K562 (cell line): ENCODE results near the gene ATG13. TPM values are rescaled to one million over a fixed set of nuclear protein-coding genes. Genes with fewer than 3 reads are reported as not detected.

Experiments
- ELK1 ChIP-seq: sonication (generic); formaldehyde crosslinking; IDR thresholded peaks from 2 replicates; pipeline ENCODE4 v1.8.1; 2022; ENCODE audit warnings: missing genetic modification reagents
- ERF ChIP-seq: fragments of 450-650 bp; formaldehyde crosslinking; IDR thresholded peaks from 2 replicates; pipeline ENCODE4 v1.4.0; 2020; ENCODE audit warnings: mild to moderate bottlenecking, mixed read lengths
- IFI16 ChIP-seq: fragments of 250-450 bp; sonication (Bioruptor Pico); IDR thresholded peaks from 2 replicates; pipeline ENCODE4 v2.1.2; 2022; ENCODE audit warnings: mild to moderate bottlenecking, inconsistent platforms
- NR4A1 ChIP-seq, 2 experiments: fragments of 250-450 bp in 1 of 2; fragments of 450-650 bp in 1 of 2; sonication (Bioruptor Pico) in 1 of 2; IDR thresholded peaks; 2 replicates each; pipeline versions ENCODE4 v1.4.0 to v1.6.1; 2016 to 2020; ENCODE audit warnings: mild to moderate bottlenecking in 2 of 2, missing compliant biosample characterization in 1 of 2, missing genetic modification characterization in 1 of 2, moderate library complexity in 1 of 2
- PYGO2 ChIP-seq: fragments of 450-650 bp; IDR thresholded peaks from 2 replicates; pipeline ENCODE4 v1.6.1; 2016; ENCODE audit warnings: mild to moderate bottlenecking, missing genetic modification characterization, moderate library complexity, missing compliant biosample characterization
- SIN3A ChIP-seq, 2 experiments: fragments of 150-350 bp in 1 of 2; IDR thresholded peaks; 2 replicates each; pipeline ENCODE4 v1.6.1; 2011 to 2016; ENCODE audit warnings: borderline replicate concordance in 2 of 2, low read depth in 2 of 2, low read length in 2 of 2, mild to moderate bottlenecking in 2 of 2, moderate library complexity in 2 of 2; ENCODE audit not compliant: control insufficient read depth in 1 of 2
- SMAD3 ChIP-seq: fragments of 450-650 bp; formaldehyde crosslinking; conservative IDR thresholded peaks from 2 replicates; pipeline ENCODE4 v1.4.0; 2020; ENCODE audit warnings: mild to moderate bottlenecking
- STAT5B ChIP-seq: fragments of 250-450 bp; sonication (Bioruptor Pico); IDR thresholded peaks from 2 replicates; pipeline ENCODE4 v1.8.0; 2021; ENCODE audit warnings: mild to moderate bottlenecking, inconsistent platforms
- TSC22D4 ChIP-seq: fragments of 450-650 bp; IDR thresholded peaks from 2 replicates; pipeline ENCODE4 v1.6.1; 2016; ENCODE audit warnings: missing genetic modification characterization, missing biosample characterization, control low read depth
- USF2 ChIP-seq: sonication (generic); formaldehyde crosslinking; IDR thresholded peaks from 2 replicates; pipeline ENCODE4 v1.5.0; 2020; ENCODE audit warnings: missing genetic modification reagents
- ZBTB11 ChIP-seq, 3 experiments: fragments of 200-800 bp in 1 of 3; fragments of 250-450 bp in 1 of 3; fragments of 450-650 bp in 1 of 3; sonication (Bioruptor Pico) in 1 of 3; sonication (Bioruptor generic) in 1 of 3; formaldehyde crosslinking in 1 of 3; IDR thresholded peaks; 2 replicates each; pipeline versions ENCODE4 v1.6.1 to v1.8.0; 2016 to 2022; ENCODE audit warnings: mild to moderate bottlenecking in 2 of 3, missing genetic modification characterization in 2 of 3, missing compliant biosample characterization in 1 of 3, moderate library complexity in 1 of 3
- ZNF507 ChIP-seq: conservative IDR thresholded peaks from 2 replicates; pipeline ENCODE4 v1.6.1; 2017; ENCODE audit warnings: missing genetic modification characterization, missing compliant biosample characterization
- ZNF561 ChIP-seq: fragments of 450-650 bp; formaldehyde crosslinking; conservative IDR thresholded peaks from 2 replicates; pipeline ENCODE4 v1.4.0; 2020; ENCODE audit warnings: mild to moderate bottlenecking, moderate library complexity
- polyA plus RNA-seq, 8 experiments: library from polyadenylated mRNA; depleted of rRNA in 4 of 8; stranded (reverse) in 5 of 8; unstranded in 3 of 8; fragments of >200 nt; fragmentation: Nextera tagmentation in 2 of 8; fragmentation: Illumina TruSeq in 1 of 8; extraction: Ambion mirVana in 2 of 8; extraction: Trizol in 1 of 8; gene quantifications; 2 replicates each; pipeline versions ENCODE4 v1.2.1 to v1.2.3, GENCODE V29; 2011 to 2014; ENCODE audit warnings: inconsistent platforms in 1 of 8, missing spikeins in 1 of 8
- total RNA-seq, 7 experiments: library from RNA; depleted of rRNA in 6 of 7; stranded (reverse); fragments of >200 nt in 6 of 7; fragmentation: Illumina TruSeq in 2 of 7; extraction: Trizol in 2 of 7; gene quantifications; 2 replicates each; pipeline versions ENCODE4 v1.2.1 to v1.2.3, GENCODE V29; 2011 to 2021; ENCODE audit warnings: low replicate concordance in 1 of 7
- TF ChIP-seq, protein P1 (sequence below): fragments of 250-450 bp; sonication (Bioruptor Pico); IDR thresholded peaks from 2 replicates; pipeline ENCODE4 v1.5.0; 2021; ENCODE audit warnings: mild to moderate bottlenecking, borderline replicate concordance
- TF ChIP-seq, protein P2 (sequence below): fragments of 450-650 bp; formaldehyde crosslinking; IDR thresholded peaks from 2 replicates; pipeline ENCODE4 v1.4.0; 2020; ENCODE audit warnings: mild to moderate bottlenecking, moderate library complexity

The ATG13 gene
- total and polyA plus RNA-seq, 9 of the 15 experiments (the other 6 are each of a cell fraction or from before 2014, with no cell fraction given), result 13.1 to 61.5 (median 36.5) TPM

- TF ChIP-seq, protein P1, sequence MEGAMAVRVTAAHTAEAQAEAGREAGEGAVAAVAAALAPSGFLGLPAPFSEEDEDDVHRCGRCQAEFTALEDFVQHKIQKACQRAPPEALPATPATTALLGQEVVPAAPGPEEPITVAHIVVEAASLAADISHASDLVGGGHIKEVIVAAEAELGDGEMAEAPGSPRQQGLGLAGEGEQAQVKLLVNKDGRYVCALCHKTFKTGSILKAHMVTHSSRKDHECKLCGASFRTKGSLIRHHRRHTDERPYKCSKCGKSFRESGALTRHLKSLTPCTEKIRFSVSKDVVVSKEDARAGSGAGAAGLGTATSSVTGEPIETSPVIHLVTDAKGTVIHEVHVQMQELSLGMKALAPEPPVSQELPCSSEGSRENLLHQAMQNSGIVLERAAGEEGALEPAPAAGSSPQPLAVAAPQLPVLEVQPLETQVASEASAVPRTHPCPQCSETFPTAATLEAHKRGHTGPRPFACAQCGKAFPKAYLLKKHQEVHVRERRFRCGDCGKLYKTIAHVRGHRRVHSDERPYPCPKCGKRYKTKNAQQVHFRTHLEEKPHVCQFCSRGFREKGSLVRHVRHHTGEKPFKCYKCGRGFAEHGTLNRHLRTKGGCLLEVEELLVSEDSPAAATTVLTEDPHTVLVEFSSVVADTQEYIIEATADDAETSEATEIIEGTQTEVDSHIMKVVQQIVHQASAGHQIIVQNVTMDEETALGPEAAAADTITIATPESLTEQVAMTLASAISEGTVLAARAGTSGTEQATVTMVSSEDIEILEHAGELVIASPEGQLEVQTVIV (CRISPR knock-in tag), result no peak
- TF ChIP-seq TSC22D4 (tag) (no peak), NR4A1 (CRISPR knock-in tag; IDR thresholded peaks at IDR 0.05) (no peak), NR4A1 (tag; IDR thresholded peaks at IDR 0.05) (no peak), IFI16 (CRISPR knock-in tag) (no peak), ZBTB11 (CRISPR knock-in tag; IDR thresholded peaks at IDR 0.05) (peak in 1 of 3 experiments; percentile 31; a peak in 1 of 6 replicates), SIN3A (IDR thresholded peaks at IDR 0.05; ENCODE audit: borderline replicate concordance in 2 of 2, control insufficient read depth in 1 of 2, low read depth in 2 of 2, low read length in 2 of 2) (peak; percentile 49 to 87; a peak in 2 of 4 replicates), PYGO2 (tag) (no peak), ELK1 (CRISPR knock-in tag) (no peak), ERF (no peak), STAT5B (CRISPR knock-in tag) (no peak), SMAD3 (peak; percentile 54; the same call in 1 of the 2 replicates), ZNF561 (no peak), USF2 (no peak), ZNF507 (tag) (no peak)
- TF ChIP-seq, protein P2, sequence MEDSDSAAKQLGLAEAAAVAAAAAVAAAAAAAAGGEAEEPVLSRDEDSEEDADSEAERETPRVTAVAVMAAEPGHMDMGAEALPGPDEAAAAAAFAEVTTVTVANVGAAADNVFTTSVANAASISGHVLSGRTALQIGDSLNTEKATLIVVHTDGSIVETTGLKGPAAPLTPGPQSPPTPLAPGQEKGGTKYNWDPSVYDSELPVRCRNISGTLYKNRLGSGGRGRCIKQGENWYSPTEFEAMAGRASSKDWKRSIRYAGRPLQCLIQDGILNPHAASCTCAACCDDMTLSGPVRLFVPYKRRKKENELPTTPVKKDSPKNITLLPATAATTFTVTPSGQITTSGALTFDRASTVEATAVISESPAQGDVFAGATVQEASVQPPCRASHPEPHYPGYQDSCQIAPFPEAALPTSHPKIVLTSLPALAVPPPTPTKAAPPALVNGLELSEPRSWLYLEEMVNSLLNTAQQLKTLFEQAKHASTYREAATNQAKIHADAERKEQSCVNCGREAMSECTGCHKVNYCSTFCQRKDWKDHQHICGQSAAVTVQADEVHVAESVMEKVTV, result peak; percentile 57
Observed at GRCh38 chr11:46617134-46617971, at the start of gene ATG13, which contains the start of gene HARBI1 (continued).
